Glutamatergic neuron (in vitro differentiated cells): Measurements from ENCODE around the gene MRPL39. TPM values are rescaled to one million over a fixed set of nuclear protein-coding genes. Genes with fewer than 3 reads are reported as not detected.
"Not testable (repeated sequence)": the region's sequence is repeated elsewhere in the genome, so short reads cannot be mapped to it uniquely, and the experiment has no call there.

Experiments used
- DNase-seq: peaks from one replicate; pipeline ENCODE4 v3.0.0; 2022
- H3K27ac Mint-ChIP-seq: one replicate; pipeline ENCODE4 v1.8.0; 2020; ENCODE audit warnings: mild to moderate bottlenecking, mixed read lengths, inconsistent platforms; ENCODE audit not compliant: unreplicated experiment
- H3K27me3 Mint-ChIP-seq: one replicate; pipeline ENCODE4 v1.8.0; 2020; ENCODE audit warnings: mild to moderate bottlenecking, moderate library complexity, mixed read lengths, inconsistent platforms; ENCODE audit not compliant: unreplicated experiment
- H3K36me3 Mint-ChIP-seq: one replicate; pipeline ENCODE4 v1.8.0; 2020; ENCODE audit warnings: mild to moderate bottlenecking, mixed read lengths, inconsistent platforms; ENCODE audit not compliant: unreplicated experiment
- H3K4me1 Mint-ChIP-seq: one replicate; pipeline ENCODE4 v1.8.0; 2020; ENCODE audit warnings: mild to moderate bottlenecking, low read depth, mixed read lengths, inconsistent platforms; ENCODE audit not compliant: unreplicated experiment
- H3K4me3 Mint-ChIP-seq: one replicate; pipeline ENCODE4 v1.8.0; 2020; ENCODE audit warnings: mild to moderate bottlenecking, mixed read lengths, inconsistent platforms; ENCODE audit not compliant: unreplicated experiment
- H3K9me3 Mint-ChIP-seq: one replicate; pipeline ENCODE4 v1.8.0; 2020; ENCODE audit warnings: mild to moderate bottlenecking, moderate library complexity, mixed read lengths, inconsistent platforms; ENCODE audit not compliant: unreplicated experiment
- total RNA-seq: library from RNA; stranded (reverse); fragmentation: NEBNext Ultra II Directional; extraction: Animal tissue kit (Norgen Biotek cat#: 25700); gene quantifications from one replicate; pipeline ENCODE4 v1.2.1, GENCODE V29; 2021; ENCODE audit not compliant: unreplicated experiment
- TF ChIP-seq, protein P1 (sequence below): fragments of 200-600 bp; sonication (generic); IDR thresholded peaks from one replicate; pipeline ENCODE4 v1.5.0; 2021; ENCODE audit not compliant: partially characterized antibody, unreplicated experiment

The MRPL39 gene
- total RNA-seq, 1 donor from 2014 or later: 26.1 TPM

- TF ChIP-seq, protein P1, sequence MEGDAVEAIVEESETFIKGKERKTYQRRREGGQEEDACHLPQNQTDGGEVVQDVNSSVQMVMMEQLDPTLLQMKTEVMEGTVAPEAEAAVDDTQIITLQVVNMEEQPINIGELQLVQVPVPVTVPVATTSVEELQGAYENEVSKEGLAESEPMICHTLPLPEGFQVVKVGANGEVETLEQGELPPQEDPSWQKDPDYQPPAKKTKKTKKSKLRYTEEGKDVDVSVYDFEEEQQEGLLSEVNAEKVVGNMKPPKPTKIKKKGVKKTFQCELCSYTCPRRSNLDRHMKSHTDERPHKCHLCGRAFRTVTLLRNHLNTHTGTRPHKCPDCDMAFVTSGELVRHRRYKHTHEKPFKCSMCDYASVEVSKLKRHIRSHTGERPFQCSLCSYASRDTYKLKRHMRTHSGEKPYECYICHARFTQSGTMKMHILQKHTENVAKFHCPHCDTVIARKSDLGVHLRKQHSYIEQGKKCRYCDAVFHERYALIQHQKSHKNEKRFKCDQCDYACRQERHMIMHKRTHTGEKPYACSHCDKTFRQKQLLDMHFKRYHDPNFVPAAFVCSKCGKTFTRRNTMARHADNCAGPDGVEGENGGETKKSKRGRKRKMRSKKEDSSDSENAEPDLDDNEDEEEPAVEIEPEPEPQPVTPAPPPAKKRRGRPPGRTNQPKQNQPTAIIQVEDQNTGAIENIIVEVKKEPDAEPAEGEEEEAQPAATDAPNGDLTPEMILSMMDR: no peak
- Mint-ChIP-seq H3K4me1 (no peaks in the 10 kb centered on the region), H3K36me3 (no peaks in the 10 kb centered on the region), H3K9me3 (no peaks in the 10 kb centered on the region), H3K27ac (no peak overlapping the region), H3K27me3 (peaks cover 2% of the 10 kb centered on the region), H3K4me3 (no peak overlapping the region)
- DNase-seq: no peak
Measured at GRCh38 chr21:25632296-25632695, 25.0 kb upstream of the MRPL39 start.

DNA sequence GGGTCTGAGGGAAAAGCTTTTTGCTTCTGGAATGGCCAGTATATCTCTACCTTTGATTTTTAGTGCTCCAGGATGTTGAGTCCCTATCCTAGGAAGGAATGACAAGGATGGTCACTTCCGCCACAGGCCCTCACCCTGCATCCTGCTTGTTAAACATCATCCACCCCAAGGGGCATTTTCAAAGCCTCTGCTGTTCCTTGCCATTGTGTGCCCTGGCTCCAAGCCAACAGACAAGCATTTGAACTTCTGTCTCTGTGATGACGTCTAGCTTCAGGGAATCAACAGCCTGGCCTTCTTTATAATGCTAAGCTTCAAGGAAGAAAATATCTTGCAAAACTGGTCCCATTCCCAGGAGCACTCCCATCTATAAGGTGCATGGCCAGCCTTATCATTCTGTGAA is 19.5 kb upstream of the MRPL39 start:
- no peaks in the 10 kb centered on the region for H3K4me1 Mint-ChIP-seq
- H3K9me3 Mint-ChIP-seq: no peaks in the 10 kb centered on the region
- H3K27ac Mint-ChIP-seq: no peak overlapping the region
- DNase-seq: no peak
- TF ChIP-seq, protein P1: no peak
- no peaks in the 10 kb centered on the region for H3K36me3 Mint-ChIP-seq
- no peak overlapping the region for H3K4me3 Mint-ChIP-seq
- peaks cover 2% of the 10 kb centered on the region for H3K27me3 Mint-ChIP-seq

DNA sequence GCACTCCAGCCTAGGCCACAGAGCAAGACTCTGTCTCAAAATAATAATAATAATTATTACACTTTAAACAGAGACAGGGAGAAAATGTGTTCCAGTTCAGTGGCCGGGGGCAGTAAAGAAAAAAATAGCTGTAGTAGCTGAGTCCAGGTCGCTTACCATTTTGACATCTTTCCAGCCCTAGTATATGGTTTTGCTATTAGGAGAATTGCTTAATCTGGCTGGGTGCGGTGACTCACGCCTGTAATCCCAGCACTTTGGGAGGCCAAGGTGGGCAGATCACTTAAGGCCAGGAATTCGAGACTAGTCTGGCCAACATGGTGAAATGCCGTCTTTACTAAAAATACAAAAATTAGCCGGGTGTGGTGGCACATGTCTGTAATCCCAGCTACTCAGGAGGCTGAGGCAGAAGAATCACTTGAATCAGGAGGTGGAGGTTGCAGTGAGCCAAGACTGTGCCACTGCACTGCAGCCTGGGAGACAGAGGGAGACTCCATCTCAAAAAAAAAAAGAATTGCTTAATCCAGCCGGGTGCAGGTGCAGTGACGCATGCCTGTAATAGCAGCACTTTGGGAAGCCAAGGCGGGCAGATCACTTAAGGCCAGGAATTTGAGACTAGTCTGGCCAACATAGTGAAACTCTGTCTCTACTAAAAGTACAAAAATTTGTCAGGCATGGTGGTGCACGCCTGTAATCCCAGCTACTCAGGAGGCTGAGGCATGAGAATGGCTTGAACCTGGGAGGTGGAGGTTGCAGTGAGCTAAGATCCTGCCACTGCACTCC is 18.7 kb upstream of the MRPL39 start:
- not testable (repeated sequence) for H3K4me1 Mint-ChIP-seq, H3K27ac Mint-ChIP-seq, H3K27me3 Mint-ChIP-seq

GRCh38 chr21:25625036-25625435 is 17.8 kb upstream of the MRPL39 start:
- Mint-ChIP-seq H3K36me3 (no peaks in the 10 kb centered on the region), H3K27me3 (peaks cover 2% of the 10 kb centered on the region), H3K4me3 (no peak overlapping the region), H3K4me1 (no peaks in the 10 kb centered on the region), H3K27ac (no peak overlapping the region), H3K9me3 (no peaks in the 10 kb centered on the region)
- TF ChIP-seq, protein P1: no peak
- DNase-seq: no peak

More for the DNA sequence above, 18.7 kb upstream of the MRPL39 start:
- not testable (repeated sequence) for H3K4me3 Mint-ChIP-seq, H3K9me3 Mint-ChIP-seq, DNase-seq, H3K36me3 Mint-ChIP-seq

DNA sequence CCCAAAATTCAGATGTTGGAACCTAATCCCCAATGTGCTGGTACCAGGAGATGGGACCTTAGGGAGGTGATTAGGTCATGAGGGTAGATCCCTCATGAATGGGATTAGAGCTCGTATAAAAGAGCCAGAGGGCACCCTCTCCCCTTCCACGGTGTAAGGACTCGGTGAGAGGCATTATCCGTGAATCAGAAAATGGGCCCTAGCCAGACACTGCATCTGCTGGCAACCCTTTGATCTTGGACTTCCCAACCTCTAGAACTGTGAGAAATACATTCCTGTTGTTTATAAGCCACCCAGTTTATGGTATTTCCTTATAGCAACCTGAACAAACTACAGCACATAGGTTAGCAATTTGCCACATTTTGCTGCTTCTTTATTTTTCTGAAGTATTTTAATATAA is 17.2 kb upstream of the MRPL39 start:
- Mint-ChIP-seq H3K27me3 (peaks cover 2% of the 10 kb centered on the region), H3K4me1 (no peaks in the 10 kb centered on the region), H3K9me3 (no peaks in the 10 kb centered on the region), H3K36me3 (no peaks in the 10 kb centered on the region), H3K4me3 (no peak overlapping the region), H3K27ac (no peak overlapping the region)
- no peak for DNase-seq
- TF ChIP-seq, protein P1: no peak
